ENCODE results near the gene CDH7. TPM values are rescaled to one million over a fixed set of nuclear protein-coding genes. Genes with fewer than 3 reads are reported as not detected.

Gene CDH7
- total RNA-seq = not detected in 2 replicates

GRCh38 chr18:65750389-65751154 is at the start of gene CDH7:
TSS of gene CDH7 (plus strand) at chr18:65751012. CDS start at chr18:65762843, 11,831 bp downstream.

All from hair follicular keratinocyte (primary cell).